Forelimb muscle (tissue), 1 donor: ENCODE results near the gene ZNF23. TPM values are rescaled to one million over a fixed set of nuclear protein-coding genes. Genes with fewer than 3 reads are reported as not detected.
"Not testable (repeated sequence)": the region's sequence is repeated elsewhere in the genome, so short reads cannot be mapped to it uniquely, and the experiment has no call there.

Source experiments
- DNase-seq: peaks from one replicate; pipeline ENCODE4 v3.0.0-alpha.2; 2013; ENCODE audit warnings: low read depth
- polyA plus RNA-seq: library from polyadenylated mRNA; unstranded; fragments of 120-200 nt; gene quantifications from one replicate; pipeline ENCODE4 v1.2.1, GENCODE V29; 2013; ENCODE audit not compliant: insufficient read length

Gene ZNF23
- polyA plus RNA-seq, result 10.8 TPM

- DNase-seq, result peak; percentile 44
These were observed at the start of gene ZNF23 for GRCh38 chr16:71461686-71462648. Gene ZNF23, minus strand, starts transcription at chr16:71462247. Its CDS starts 5,451 bp downstream, at chr16:71456796.

GRCh38 chr16:71507061-71507460 lies 45.0 kb upstream of the ZNF23 start:
- DNase-seq, result no peak

- no peak for DNase-seq
These were observed 42.9 kb upstream of the ZNF23 start for GRCh38 chr16:71504901-71505300.

- DNase-seq, result not testable (repeated sequence)
These were observed 42.0 kb upstream of the ZNF23 start for GRCh38 chr16:71504051-71504450.

- no peak for DNase-seq
These were observed 39.5 kb upstream of the ZNF23 start for GRCh38 chr16:71501547-71501946.

- no peak for DNase-seq
These were observed 38.9 kb upstream of the ZNF23 start for GRCh38 chr16:71500964-71501363.

GRCh38 chr16:71499775-71500364 lies 37.8 kb upstream of the ZNF23 start:
- peak; percentile 28 for DNase-seq

- DNase-seq, result no peak
These were observed 36.0 kb upstream of the ZNF23 start for GRCh38 chr16:71498031-71498430.

- no peak for DNase-seq
These were observed 31.2 kb upstream of the ZNF23 start for GRCh38 chr16:71493213-71493612.

- no peak for DNase-seq
These were observed 30.7 kb upstream of the ZNF23 start for GRCh38 chr16:71492786-71493185.

GRCh38 chr16:71491054-71491453 lies 29.0 kb upstream of the ZNF23 start:
- DNase-seq, result no peak

GRCh38 chr16:71490361-71490760 lies 28.3 kb upstream of the ZNF23 start:
- no peak for DNase-seq

- DNase-seq, result no peak
These were observed 27.1 kb upstream of the ZNF23 start, which contains the start of gene ZNF19 for GRCh38 chr16:71489122-71489521. Gene ZNF19, minus strand, starts transcription at chr16:71489324. Its CDS starts 7,210 bp downstream, at chr16:71482114.

- DNase-seq, result peak; percentile 87
These were observed 22.2 kb upstream of the ZNF23 start for GRCh38 chr16:71484006-71484893.

- no peak for DNase-seq
These were observed 20.5 kb upstream of the ZNF23 start for GRCh38 chr16:71482569-71482968.

GRCh38 chr16:71480956-71481355 lies 18.9 kb upstream of the ZNF23 start:
- DNase-seq, result no peak

- no peak for DNase-seq
These were observed 17.4 kb upstream of the ZNF23 start for GRCh38 chr16:71479420-71479819.

GRCh38 chr16:71476457-71477124 lies 14.5 kb upstream of the ZNF23 start:
- DNase-seq, result no peak

- no peak for DNase-seq
These were observed 12.8 kb upstream of the ZNF23 start for GRCh38 chr16:71474864-71475263.

GRCh38 chr16:71473891-71474290 lies 11.8 kb upstream of the ZNF23 start:
- DNase-seq, result no peak

- no peak for DNase-seq
These were observed 10.9 kb upstream of the ZNF23 start for GRCh38 chr16:71472931-71473330.
